SH-SY5Y (cell line): ENCODE results near the gene CNP.

Source experiments
- GATA2 ChIP-seq: IDR thresholded peaks from 2 replicates; pipeline ENCODE4 v1.6.1; 2011; ENCODE audit warnings: mild to moderate bottlenecking, low read depth, low read length
- GATA3 ChIP-seq: IDR thresholded peaks from 2 replicates; pipeline ENCODE4 v1.6.1; 2011; ENCODE audit warnings: low read depth, mild to moderate bottlenecking, low read length, moderate library complexity

GRCh38 chr17:41989702-41990419 is 23.3 kb downstream of the CNP start:
- TF ChIP-seq GATA2 (no peak), GATA3 (no peak)
